ENCODE measurements around the gene SESN2.
A peak's percentile ranks its signal among the peaks of the same experiment; 100 is the strongest.
"Not testable (repeated sequence)": the region's sequence is repeated elsewhere in the genome, so short reads cannot be mapped to it uniquely, and the experiment has no call there.

The SESN2 gene

GRCh38 chr1:28291711-28292110 is 32.4 kb downstream of the SESN2 start:
- DNase-seq: no peak

- DNase-seq: no peak
Measured at GRCh38 chr1:28295936-28296335, 36.6 kb downstream of the SESN2 start.

- DNase-seq: peak; percentile 23
Measured at GRCh38 chr1:28296401-28297261, 37.3 kb downstream of the SESN2 start.

GRCh38 chr1:28297826-28298225 is 38.5 kb downstream of the SESN2 start:
- DNase-seq: no peak

GRCh38 chr1:28298438-28298837 is 39.1 kb downstream of the SESN2 start:
- no peak for DNase-seq

GRCh38 chr1:28301368-28302174 is 42.3 kb downstream of the SESN2 start:
- DNase-seq: no peak

- DNase-seq: no peak
Measured at GRCh38 chr1:28302247-28302646, 42.9 kb downstream of the SESN2 start.

GRCh38 chr1:28306301-28306949 is 47.1 kb downstream of the SESN2 start:
- DNase-seq: no peak

GRCh38 chr1:28308750-28309149 is 49.4 kb downstream of the SESN2 start:
- no peak for DNase-seq

GRCh38 chr1:28309702-28310101 is 50.4 kb downstream of the SESN2 start:
- no peak for DNase-seq

- DNase-seq: no peak
Measured at GRCh38 chr1:28313702-28314546, 54.6 kb downstream of the SESN2 start.

GRCh38 chr1:28314547-28314941 is 55.2 kb downstream of the SESN2 start:
- no peak for DNase-seq

GRCh38 chr1:28317014-28317413 is 57.7 kb downstream of the SESN2 start:
- DNase-seq: no peak

GRCh38 chr1:28322194-28322593 is 62.9 kb downstream of the SESN2 start:
- DNase-seq: no peak

- no peak for DNase-seq
Measured at GRCh38 chr1:28323720-28324119, 64.4 kb downstream of the SESN2 start.

- no peak for DNase-seq
Measured at GRCh38 chr1:28326515-28326914, 67.2 kb downstream of the SESN2 start.

GRCh38 chr1:28326984-28327383 is 67.7 kb downstream of the SESN2 start:
- no peak for DNase-seq

GRCh38 chr1:28327431-28327830 is 68.1 kb downstream of the SESN2 start:
- DNase-seq: not testable (repeated sequence)

- no peak for DNase-seq
Measured at GRCh38 chr1:28328228-28328648, 68.9 kb downstream of the SESN2 start.

GRCh38 chr1:28329395-28330153 is 70.3 kb downstream of the SESN2 start:
- DNase-seq: no peak
